Esophagus muscularis mucosa (tissue), 3 donors: Measurements from ENCODE around the gene GTPBP10.

ENCODE experiments used
- CTCF ChIP-seq, 3 experiments: fragments of 200-600 bp in 2 of 3; fragments of 450-650 bp in 1 of 3; sonication (generic) in 2 of 3; IDR thresholded peaks; one replicate each; pipeline ENCODE4 v1.5.1; 2017 to 2019; ENCODE audit warnings: antibody characterized with exemption in 3 of 3, mild to moderate bottlenecking in 2 of 3, moderate library complexity in 1 of 3
- POLR2AphosphoS5 ChIP-seq, 2 donors: sonication (generic); formaldehyde crosslinking; IDR thresholded peaks; one replicate each; pipeline ENCODE4 v1.6.1; 2017; ENCODE audit warnings: antibody characterized with exemption in 2 of 2

- TF ChIP-seq CTCF (IDR thresholded peaks at IDR 0.05) (no peak), POLR2AphosphoS5 (IDR thresholded peaks at IDR 0.05) (no peak)
Observed at GRCh38 chr7:90383861-90384260, 37.3 kb downstream of the GTPBP10 start.
